H1 (cell line): ENCODE results near the gene INHBA. TPM values are rescaled to one million over a fixed set of nuclear protein-coding genes. Genes with fewer than 3 reads are reported as not detected.

Source experiments
- CTCF ChIA-PET: fragments of 300-600 bp; sonication (Branson Sonifier 250); formaldehyde crosslinking; loops from one replicate; lab custom pipeline; 2021; ENCODE audit not compliant: partially characterized antibody; lab: Charles Lee
- POLR2A ChIA-PET: fragments of 300-600 bp; sonication (Branson Sonifier 250); formaldehyde crosslinking; loops from one replicate; lab custom pipeline; 2021; ENCODE audit warnings: inconsistent platforms; ENCODE audit not compliant: partially characterized antibody; lab: Charles Lee
- DNase-seq, 2 experiments: peaks; one replicate each; pipeline versions ENCODE4 v3.0.0 to v3.0.0-alpha.2; 2010 to 2022; ENCODE audit warnings: low spot score in 2 of 2, low read depth in 1 of 2, mixed read lengths in 1 of 2
- FAIRE-seq: peaks from 2 replicates; lab custom pipeline; 2011; peaks lifted over from hg19 to GRCh38; lab: Jason Lieb, UNC
- H2AFZ ChIP-seq: 2 replicates; pipeline ENCODE4 v1.8.1; 2012; ENCODE audit warnings: low read length, inconsistent platforms
- H2AK5ac ChIP-seq: 2 replicates; pipeline ENCODE4 v1.6.1; 2013; ENCODE audit warnings: low read depth, low read length
- H2BK120ac ChIP-seq: replicated peaks from 2 replicates; pipeline ENCODE3; 2013; ENCODE audit warnings: low read depth, low read length, inconsistent platforms
- H2BK12ac ChIP-seq: 2 replicates; pipeline ENCODE4 v1.6.1; 2013; ENCODE audit warnings: low read depth, low read length
- H2BK15ac ChIP-seq: 2 replicates; pipeline ENCODE4 v1.6.1; 2013; ENCODE audit warnings: low read length
- H2BK20ac ChIP-seq: 2 replicates; pipeline ENCODE4 v1.6.1; 2013; ENCODE audit warnings: low read length
- H2BK5ac ChIP-seq: 2 replicates; pipeline ENCODE4 v1.6.1; 2013; ENCODE audit warnings: low read depth, low read length
- H3K14ac ChIP-seq: 2 replicates; pipeline ENCODE4 v1.6.1; 2013; ENCODE audit warnings: inconsistent platforms; ENCODE audit not compliant: insufficient read length
- H3K18ac ChIP-seq: 2 replicates; pipeline ENCODE4 v1.6.1; 2013; ENCODE audit warnings: low read length; ENCODE audit errors: extremely low read depth
- H3K23ac ChIP-seq: 2 replicates; pipeline ENCODE4 v1.6.1; 2013; ENCODE audit warnings: inconsistent platforms; ENCODE audit not compliant: insufficient read length
- H3K23me2 ChIP-seq: 2 replicates; pipeline ENCODE4 v1.6.1; 2013; ENCODE audit warnings: low read depth, low read length
- H3K27ac ChIP-seq: 2 replicates; pipeline ENCODE4 v1.6.1; 2011; ENCODE audit warnings: low read depth, low read length, inconsistent platforms
- H3K27me3 ChIP-seq, 4 experiments: replicated peaks in 1 of 4; 1 replicate in 1 of 4; 2 replicates in 3 of 4; pipeline versions ENCODE4 v1.6.1 to v1.8.1; 2011 to 2013; ENCODE audit warnings: low read length in 3 of 4, mild to moderate bottlenecking in 3 of 4, inconsistent platforms in 2 of 4, mixed read lengths in 2 of 4, moderate library complexity in 1 of 4; ENCODE audit not compliant: control insufficient read depth in 3 of 4, insufficient read depth in 3 of 4; ENCODE audit errors: extremely low read depth in 1 of 4
- H3K36me3 ChIP-seq, 4 experiments: 2 replicates each; pipeline versions ENCODE4 v1.6.1 to v1.8.1; 2011 to 2013; ENCODE audit warnings: mild to moderate bottlenecking in 4 of 4, low read length in 3 of 4, moderate library complexity in 2 of 4, control low read depth in 1 of 4, inconsistent platforms in 1 of 4; ENCODE audit not compliant: insufficient read depth in 4 of 4, control insufficient read depth in 2 of 4
- H3K4ac ChIP-seq: replicated peaks from 2 replicates; pipeline ENCODE3; 2013; ENCODE audit warnings: low read length, low read depth, mixed read lengths, inconsistent platforms; ENCODE audit not compliant: insufficient read length
- H3K4me1 ChIP-seq, 4 experiments: replicated peaks in 1 of 4; 1 replicate in 1 of 4; 2 replicates in 3 of 4; pipeline versions ENCODE4 v1.6.1 to v1.8.1; 2011 to 2013; ENCODE audit warnings: low read length in 3 of 4, inconsistent platforms in 2 of 4, mixed read lengths in 1 of 4; ENCODE audit not compliant: insufficient read depth in 4 of 4, control insufficient read depth in 3 of 4
- H3K4me2 ChIP-seq, 2 experiments: 2 replicates each; pipeline versions ENCODE4 v1.6.1 to v1.8.1; 2011 to 2013; ENCODE audit warnings: low read depth in 2 of 2, low read length in 2 of 2, control low read depth in 1 of 2, inconsistent platforms in 1 of 2, mild to moderate bottlenecking in 1 of 2; ENCODE audit not compliant: insufficient read depth in 1 of 2
- H3K4me3 ChIP-seq, 4 experiments: fragments of 200-600, 300-600 bp in 1 of 4; sonication (generic), shearing (Covaris generic), sonication (Bioruptor Twin) in 1 of 4; 2 replicates each; pipeline versions ENCODE4 v1.5.1 to v1.8.1; 2011 to 2016; ENCODE audit warnings: low read length in 4 of 4, low read depth in 3 of 4, control low read depth in 2 of 4, inconsistent platforms in 2 of 4, mild to moderate bottlenecking in 2 of 4, mixed read lengths in 1 of 4, moderate library complexity in 1 of 4; ENCODE audit not compliant: insufficient read depth in 2 of 4; ENCODE audit errors: extremely low read depth in 1 of 4
- H3K56ac ChIP-seq: replicated peaks from 2 replicates; pipeline ENCODE3; 2013; ENCODE audit warnings: low read depth, mild to moderate bottlenecking, mixed read lengths, low read length, inconsistent platforms; ENCODE audit not compliant: insufficient read length
- H3K79me1 ChIP-seq: 2 replicates; pipeline ENCODE4 v1.6.1; 2013; ENCODE audit warnings: low read depth, low read length, control low read depth
- H3K79me2 ChIP-seq, 2 experiments: 2 replicates each; pipeline versions ENCODE4 v1.6.1 to v1.8.1; 2012 to 2013; ENCODE audit warnings: low read length in 2 of 2, mild to moderate bottlenecking in 2 of 2, inconsistent platforms in 1 of 2; ENCODE audit not compliant: insufficient read depth in 2 of 2, control insufficient read depth in 1 of 2
- H3K9ac ChIP-seq, 4 experiments: replicated peaks in 1 of 4; 1 replicate in 1 of 4; 2 replicates in 3 of 4; pipeline versions ENCODE4 v1.6.1 to v1.8.1; 2011 to 2013; ENCODE audit warnings: low read depth in 3 of 4, low read length in 3 of 4, control low read depth in 2 of 4, mild to moderate bottlenecking in 2 of 4, moderate library complexity in 2 of 4, inconsistent platforms in 1 of 4; ENCODE audit errors: extremely low read depth in 1 of 4
- H3K9me3 ChIP-seq, 2 experiments: 2 replicates each; pipeline versions ENCODE4 v1.6.1 to v1.8.1; 2012 to 2013; ENCODE audit warnings: mild to moderate bottlenecking in 2 of 2, moderate library complexity in 2 of 2, control low read depth in 1 of 2, inconsistent platforms in 1 of 2, low read depth in 1 of 2, low read length in 1 of 2, mixed read lengths in 1 of 2; ENCODE audit not compliant: insufficient read depth in 2 of 2
- H4K20me1 ChIP-seq, 2 experiments: replicated peaks in 1 of 2; 2 replicates each; pipeline versions ENCODE3 to v1.8.1; 2011 to 2013; ENCODE audit warnings: inconsistent platforms in 2 of 2, low read length in 2 of 2, mild to moderate bottlenecking in 1 of 2; ENCODE audit not compliant: insufficient read depth in 2 of 2, control insufficient read depth in 1 of 2
- H4K5ac ChIP-seq: 2 replicates; pipeline ENCODE4 v1.6.1; 2013; ENCODE audit warnings: low read length, low read depth, mixed read lengths, inconsistent platforms; ENCODE audit not compliant: insufficient read length
- H4K8ac ChIP-seq: 2 replicates; pipeline ENCODE4 v1.8.0; 2013; ENCODE audit warnings: mild to moderate bottlenecking, moderate library complexity, low read length, inconsistent platforms; ENCODE audit not compliant: insufficient read depth; ENCODE audit errors: extremely low read depth
- H4K91ac ChIP-seq: replicated peaks from 2 replicates; pipeline ENCODE3; 2013; ENCODE audit warnings: low read length, mixed read lengths, inconsistent platforms; ENCODE audit not compliant: insufficient read length
- HDAC2 ChIP-seq, 2 experiments: fragments of 300-600 bp in 1 of 2; sonication (generic) in 1 of 2; IDR thresholded peaks; 2 replicates each; pipeline ENCODE4 v1.6.1; 2011 to 2012; ENCODE audit warnings: low read depth in 2 of 2, low read length in 2 of 2, mild to moderate bottlenecking in 2 of 2, moderate library complexity in 2 of 2, borderline replicate concordance in 1 of 2, inconsistent platforms in 1 of 2
- MAFK ChIP-seq: IDR thresholded peaks from 2 replicates; pipeline ENCODE4 v1.6.1; 2012; ENCODE audit warnings: low read depth, mild to moderate bottlenecking, improper control_type of control experiment, low read length
- NANOG ChIP-seq: IDR thresholded peaks from 2 replicates; pipeline ENCODE4 v1.6.1; 2011; ENCODE audit warnings: low read length, low read depth, mild to moderate bottlenecking, inconsistent platforms; ENCODE audit not compliant: insufficient read depth, poor library complexity, severe bottlenecking
- RBBP5 ChIP-seq: IDR thresholded peaks from 2 replicates; pipeline ENCODE4 v1.7.1; 2012; ENCODE audit warnings: low read depth, mild to moderate bottlenecking, inconsistent platforms, low read length, moderate library complexity, borderline replicate concordance
- SIRT6 ChIP-seq: IDR thresholded peaks from one replicate; pipeline ENCODE4 v1.7.1; 2012; ENCODE audit warnings: low read length, inconsistent platforms
- SP2 ChIP-seq: IDR thresholded peaks from 2 replicates; pipeline ENCODE4 v1.6.1; 2012; ENCODE audit warnings: mild to moderate bottlenecking, low read length, inconsistent platforms
- WGBS, 2 experiments: shearing (Covaris generic) in 1 of 2; methylation state at CpG; one replicate each; pipeline versions ENCODE4 v1.1.6 to v1.1.7; 2013 to 2015; ENCODE audit warnings: low lambda C conversion rate in 2 of 2, mixed read lengths in 2 of 2, inconsistent platforms in 1 of 2, low coverage in 1 of 2, missing lambda C conversion rate in 1 of 2; ENCODE audit not compliant: insufficient replicate concordance in 2 of 2, insufficient coverage in 1 of 2, insufficient read length in 1 of 2; ENCODE audit errors: extremely low coverage in 1 of 2, missing lambda C conversion rate in 1 of 2; 5-methylcytosine and 5-hydroxymethylcytosine counted together
- polyA plus RNA-seq, 7 experiments: library from polyadenylated mRNA; depleted of rRNA in 3 of 7; stranded (reverse) in 5 of 7; unstranded in 2 of 7; fragments of >200 nt in 5 of 7; fragments of 200-250 nt in 2 of 7; gene quantifications; 1 replicate in 5 of 7; 2 replicates in 1 of 7; 4 replicates in 1 of 7; pipeline versions ENCODE4 v1.2.1 to v1.2.3, GENCODE V29; 2011 to 2013; ENCODE audit warnings: missing spikeins in 2 of 7, mixed read lengths in 2 of 7
- total RNA-seq: library from RNA; stranded (reverse); fragmentation: NEBNext Ultra II Directional; extraction: Animal tissue kit (Norgen Biotek cat#: 25700); gene quantifications from 2 replicates; pipeline ENCODE4 v1.2.1, GENCODE V29; 2021
- TF ChIP-seq, protein P1 (sequence below): IDR thresholded peaks from 2 replicates; pipeline ENCODE4 v1.6.1; 2012; ENCODE audit warnings: low read length, inconsistent platforms

INHBA gene
- total and polyA plus RNA-seq, 2 of the 8 experiments (the other 6 are each of a cell fraction or from before 2014, with no cell fraction given) = 1.1 to 2.7 TPM

DNA sequence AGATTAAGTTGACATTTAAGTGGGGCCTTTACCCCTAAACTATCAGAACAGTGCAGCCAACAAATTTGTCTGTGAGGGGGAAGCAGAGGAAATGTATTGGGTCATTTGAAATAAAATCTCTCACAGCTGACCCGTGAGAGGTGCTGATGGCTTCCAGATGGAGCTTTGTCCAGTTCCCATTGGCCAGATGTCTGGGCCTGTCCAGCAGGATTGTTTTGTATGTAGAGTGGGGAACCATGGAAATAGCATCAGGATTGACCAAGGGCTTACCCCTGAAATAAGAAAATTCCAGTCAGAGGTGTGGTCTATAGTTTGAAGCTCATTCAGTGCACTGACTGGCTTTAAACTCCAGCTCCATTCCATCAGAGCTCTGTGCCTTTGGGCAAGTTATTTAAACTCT, 50.6 kb downstream of the INHBA start:
- Histone ChIP-seq H3K27me3 (no peaks in the 10 kb centered on the region), H3K23me2 (no peaks in the 10 kb centered on the region), H3K14ac (no peak overlapping the region), H3K23ac (no peak overlapping the region), H3K79me1 (no peaks in the 10 kb centered on the region), H2BK20ac (no peak overlapping the region), H3K36me3 (no peaks in the 10 kb centered on the region), H3K79me2 (no peaks in the 10 kb centered on the region), H3K4me1 (peaks cover 0 to 6% (median 4%) of the 10 kb centered on the region in 4 experiments; a peak in 2 of 7 replicates), H3K4ac (no peak overlapping the region), H4K8ac (no peak overlapping the region), H2AFZ (no peak overlapping the region; the same call in 1 of the 2 replicates), H3K27ac (no peak overlapping the region), H4K91ac (no peak overlapping the region), H4K5ac (no peak overlapping the region), H2AK5ac (no peak overlapping the region), H3K18ac (no peak overlapping the region), H4K20me1 (no peaks in the 10 kb centered on the region), H2BK12ac (no peak overlapping the region), H3K56ac (no peak overlapping the region), H3K4me2 (no peak overlapping the region), H3K9me3 (no peaks in the 10 kb centered on the region), H3K9ac (no peak overlapping the region), H2BK15ac (no peak overlapping the region), H2BK120ac (no peak overlapping the region), H3K4me3 (no peak overlapping the region), H2BK5ac (no peak overlapping the region)
- DNase-seq (no peak), FAIRE-seq (no peak)
- 93% methylated on average over 1 of the region's 1 CpG; no CpG with 5 or more reads in 1 of the 2 experiments for WGBS, 2 experiments
- TF ChIP-seq, protein P1, sequence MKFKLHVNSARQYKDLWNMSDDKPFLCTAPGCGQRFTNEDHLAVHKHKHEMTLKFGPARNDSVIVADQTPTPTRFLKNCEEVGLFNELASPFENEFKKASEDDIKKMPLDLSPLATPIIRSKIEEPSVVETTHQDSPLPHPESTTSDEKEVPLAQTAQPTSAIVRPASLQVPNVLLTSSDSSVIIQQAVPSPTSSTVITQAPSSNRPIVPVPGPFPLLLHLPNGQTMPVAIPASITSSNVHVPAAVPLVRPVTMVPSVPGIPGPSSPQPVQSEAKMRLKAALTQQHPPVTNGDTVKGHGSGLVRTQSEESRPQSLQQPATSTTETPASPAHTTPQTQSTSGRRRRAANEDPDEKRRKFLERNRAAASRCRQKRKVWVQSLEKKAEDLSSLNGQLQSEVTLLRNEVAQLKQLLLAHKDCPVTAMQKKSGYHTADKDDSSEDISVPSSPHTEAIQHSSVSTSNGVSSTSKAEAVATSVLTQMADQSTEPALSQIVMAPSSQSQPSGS = no peak
- TF ChIP-seq HDAC2 (IDR thresholded peaks at IDR 0.05; ENCODE audit: borderline replicate concordance in 1 of 2, low read depth in 2 of 2, low read length in 2 of 2) (no peak), SIRT6 (no peak), NANOG (no peak), RBBP5 (no peak), SP2 (no peak), MAFK (no peak)
- CTCF ChIA-PET = no interaction called here
- POLR2A ChIA-PET = interaction anchor here (0.8 kb wide), 1 partner anchor 181 kb away, joined by 3 read pairs; no protein-coding TSS in a partner anchor
